Sigmoid colon (tissue), 7 donors: ENCODE measurements around the gene TIMM10. TPM values are rescaled to one million over a fixed set of nuclear protein-coding genes. Genes with fewer than 3 reads are reported as not detected.

Source experiments
- DNase-seq: peaks from one replicate; pipeline ENCODE4 v3.0.0-alpha.2; 2019
- H3K27ac ChIP-seq, 4 donors: fragments of 200-600 bp; sonication (generic); one replicate each; pipeline ENCODE4 v1.5.1; 2016 to 2019; ENCODE audit warnings: mild to moderate bottlenecking in 1 of 4
- H3K27me3 ChIP-seq, 3 donors: fragments of 200-600 bp; sonication (generic); one replicate each; pipeline ENCODE4 v1.5.1; 2019; ENCODE audit warnings: mild to moderate bottlenecking in 1 of 3
- H3K36me3 ChIP-seq, 4 donors: fragments of 200-600 bp; sonication (generic); one replicate each; pipeline ENCODE4 v1.5.1; 2016 to 2019
- H3K4me1 ChIP-seq, 4 donors: fragments of 200-600 bp; sonication (generic); one replicate each; pipeline ENCODE4 v1.5.1; 2017 to 2019
- H3K4me3 ChIP-seq, 4 donors: fragments of 200-600 bp; sonication (generic); one replicate each; pipeline ENCODE4 v1.5.1; 2017 to 2019; ENCODE audit warnings: mild to moderate bottlenecking in 2 of 4, moderate library complexity in 1 of 4
- H3K9me3 ChIP-seq, 4 donors: fragments of 200-600 bp in 3 of 4; sonication (generic) in 3 of 4; one replicate each; pipeline versions ENCODE4 v1.5.1 to v1.6.1; 2013 to 2019
- EP300 ChIP-seq, 4 donors: sonication (generic); formaldehyde crosslinking; IDR thresholded peaks; one replicate each; pipeline ENCODE4 v1.6.1; 2017; ENCODE audit warnings: antibody characterized with exemption in 4 of 4
- POLR2A ChIP-seq, 2 donors: fragments of 450-650 bp; IDR thresholded peaks; one replicate each; pipeline ENCODE4 v1.6.1; 2016; ENCODE audit warnings: antibody characterized with exemption in 2 of 2, mild to moderate bottlenecking in 2 of 2, moderate library complexity in 2 of 2
- POLR2AphosphoS5 ChIP-seq, 4 donors: sonication (generic); formaldehyde crosslinking; IDR thresholded peaks; one replicate each; pipeline ENCODE4 v1.6.1; 2017; ENCODE audit warnings: antibody characterized with exemption in 4 of 4
- WGBS, 2 donors: extraction: QIAGEN DNeasy Blood & Tissue Kit; methylation state at CpG; one replicate each; pipeline ENCODE4 v1.1.7; 2013; 5-methylcytosine and 5-hydroxymethylcytosine counted together
- intact Hi-C: fragments of 100-400 bp; cut with DNase I; formaldehyde crosslinking; loops from one replicate; pipeline ENCODE4 v1.15.1; 2023
- polyA plus RNA-seq, 3 donors: library from polyadenylated mRNA; stranded (reverse); fragments of 200-250 nt; gene quantifications; one replicate each; pipeline ENCODE4 v1.2.3, GENCODE V29; 2013
- total RNA-seq, 4 donors: library from RNA; depleted of rRNA; stranded (reverse); fragments of >200 nt; gene quantifications; one replicate each; pipeline ENCODE4 v1.1.0, GENCODE V29; 2016
- TF ChIP-seq, protein P1 (sequence below), 4 experiments: fragments of 450-650 bp in 3 of 4; fragments of 200-600 bp in 1 of 4; IDR thresholded peaks; one replicate each; pipeline ENCODE4 v1.5.1; 2016 to 2019; ENCODE audit warnings: antibody characterized with exemption in 4 of 4, mild to moderate bottlenecking in 3 of 4, moderate library complexity in 2 of 4
- donor health status: healthy with polysubstance abuse.
- donor health status: Bipolar disorder and iron deficiency.
- donor health status: healthy.

Gene TIMM10
- total and polyA plus RNA-seq, 7 donors, result 22.4 to 62.9 (median 48.0) TPM

- H3K36me3 ChIP-seq, result peaks cover 11 to 54% (median 18%) of the 10 kb centered on the region in 4 donors
- DNase-seq, result peak; percentile 81
- H3K9me3 ChIP-seq, result no peaks in the 10 kb centered on the region
- WGBS, 2 donors, result 80 to 82% methylated on average over 15 of the region's 15 CpGs
- TF ChIP-seq EP300 (IDR thresholded peaks at IDR 0.05), result no peak
- TF ChIP-seq, protein P1, sequence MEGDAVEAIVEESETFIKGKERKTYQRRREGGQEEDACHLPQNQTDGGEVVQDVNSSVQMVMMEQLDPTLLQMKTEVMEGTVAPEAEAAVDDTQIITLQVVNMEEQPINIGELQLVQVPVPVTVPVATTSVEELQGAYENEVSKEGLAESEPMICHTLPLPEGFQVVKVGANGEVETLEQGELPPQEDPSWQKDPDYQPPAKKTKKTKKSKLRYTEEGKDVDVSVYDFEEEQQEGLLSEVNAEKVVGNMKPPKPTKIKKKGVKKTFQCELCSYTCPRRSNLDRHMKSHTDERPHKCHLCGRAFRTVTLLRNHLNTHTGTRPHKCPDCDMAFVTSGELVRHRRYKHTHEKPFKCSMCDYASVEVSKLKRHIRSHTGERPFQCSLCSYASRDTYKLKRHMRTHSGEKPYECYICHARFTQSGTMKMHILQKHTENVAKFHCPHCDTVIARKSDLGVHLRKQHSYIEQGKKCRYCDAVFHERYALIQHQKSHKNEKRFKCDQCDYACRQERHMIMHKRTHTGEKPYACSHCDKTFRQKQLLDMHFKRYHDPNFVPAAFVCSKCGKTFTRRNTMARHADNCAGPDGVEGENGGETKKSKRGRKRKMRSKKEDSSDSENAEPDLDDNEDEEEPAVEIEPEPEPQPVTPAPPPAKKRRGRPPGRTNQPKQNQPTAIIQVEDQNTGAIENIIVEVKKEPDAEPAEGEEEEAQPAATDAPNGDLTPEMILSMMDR (IDR thresholded peaks at IDR 0.05), result peak; percentile 58 to 89 (median 74)
- H3K4me3 ChIP-seq, result no peak overlapping the region
- no peaks in the 10 kb centered on the region for H3K27me3 ChIP-seq
- intact Hi-C loops, result loop anchor here (1.0 kb wide), 1 partner anchor 33 kb away; no protein-coding TSS in a partner anchor
- peaks cover 2 to 6% (median 3%) of the 10 kb centered on the region in 4 donors for H3K4me1 ChIP-seq
- no peak overlapping the region for H3K27ac ChIP-seq
These were observed 36.7 kb downstream of the TIMM10 start for GRCh38 chr11:57493507-57494503.

- no peak overlapping the region for H3K4me3 ChIP-seq
- no peak for DNase-seq
- H3K36me3 ChIP-seq, result peaks cover 19 to 73% (median 32%) of the 10 kb centered on the region in 4 donors
- TF ChIP-seq POLR2A (IDR thresholded peaks at IDR 0.05), result no peak
- TF ChIP-seq, protein P1 (IDR thresholded peaks at IDR 0.05), result peak; percentile 12 to 53 (median 42)
- intact Hi-C loops, result no loop called here
- peaks cover 0 to 2% (median 0%) of the 10 kb centered on the region in 4 donors for H3K4me1 ChIP-seq
- no peaks in the 10 kb centered on the region for H3K9me3 ChIP-seq
- WGBS, 2 donors, result 86 to 91% methylated on average over 11 of the region's 11 CpGs
- H3K27ac ChIP-seq, result no peak overlapping the region
- H3K27me3 ChIP-seq, result peaks cover 0 to 7% (median 0%) of the 10 kb centered on the region in 3 donors
These were observed 39.0 kb downstream of the TIMM10 start for GRCh38 chr11:57491371-57492061.

- H3K27me3 ChIP-seq, result peaks cover 0 to 7% (median 0%) of the 10 kb centered on the region in 3 donors
- DNase-seq, result no peak
- peaks cover 0 to 2% (median 0%) of the 10 kb centered on the region in 4 donors for H3K4me1 ChIP-seq
- 94 to 95% methylated on average over 9 of the region's 9 CpGs for WGBS, 2 donors
- H3K36me3 ChIP-seq, result peaks cover 22 to 73% (median 35%) of the 10 kb centered on the region in 4 donors
- H3K9me3 ChIP-seq, result no peaks in the 10 kb centered on the region
- no peak overlapping the region for H3K4me3 ChIP-seq
- H3K27ac ChIP-seq, result no peak overlapping the region
- intact Hi-C loops, result no loop called here
- TF ChIP-seq POLR2A (IDR thresholded peaks at IDR 0.05) (no peak), POLR2AphosphoS5 (IDR thresholded peaks at IDR 0.05) (no peak), EP300 (IDR thresholded peaks at IDR 0.05) (no peak)
- TF ChIP-seq, protein P1 (IDR thresholded peaks at IDR 0.05), result no peak
These were observed 39.9 kb downstream of the TIMM10 start for GRCh38 chr11:57490456-57491248.

- intact Hi-C loops, result no loop called here
- Histone ChIP-seq H3K36me3 (peaks cover 38 to 83% (median 45%) of the 10 kb centered on the region in 4 donors), H3K4me3 (no peak overlapping the region), H3K27me3 (peaks cover 5 to 27% (median 16%) of the 10 kb centered on the region in 3 donors), H3K9me3 (no peaks in the 10 kb centered on the region), H3K4me1 (peaks cover 0 to 5% (median 2%) of the 10 kb centered on the region in 4 donors), H3K27ac (no peak overlapping the region)
- no peak for DNase-seq
- 90 to 93% methylated on average over 6 of the region's 6 CpGs for WGBS, 2 donors
- TF ChIP-seq, protein P1 (IDR thresholded peaks at IDR 0.05), result no peak
- TF ChIP-seq POLR2AphosphoS5 (IDR thresholded peaks at IDR 0.05), result no peak
- no peak for TF ChIP-seq EP300 (IDR thresholded peaks at IDR 0.05)
- no peak for TF ChIP-seq POLR2A (IDR thresholded peaks at IDR 0.05)
These were observed 42.5 kb downstream of the TIMM10 start for GRCh38 chr11:57487920-57488659.
